Liver (tissue), 9 donors: Measurements from ENCODE around the gene MAPK1IP1L. TPM values are rescaled to one million over a fixed set of nuclear protein-coding genes. Genes with fewer than 3 reads are reported as not detected.

Experiments
- DNase-seq: peaks from one replicate; pipeline ENCODE4 v3.0.0-alpha.2; 2017; ENCODE audit warnings: low spot score
- H3K27ac ChIP-seq, 2 donors: one replicate each; pipeline ENCODE4 v1.7.0; 2013; ENCODE audit warnings: inconsistent platforms in 2 of 2, low read length in 2 of 2, control low read depth in 1 of 2, low read depth in 1 of 2, mild to moderate bottlenecking in 1 of 2
- H3K27me3 ChIP-seq, 4 donors: one replicate each; pipeline versions ENCODE4 v1.6.1 to v1.7.0; 2013; ENCODE audit warnings: low read length in 3 of 4, inconsistent platforms in 1 of 4, mild to moderate bottlenecking in 1 of 4, moderate library complexity in 1 of 4; ENCODE audit not compliant: control insufficient read depth in 4 of 4, insufficient read depth in 4 of 4
- H3K36me3 ChIP-seq, 4 donors: one replicate each; pipeline versions ENCODE4 v1.6.1 to v1.7.0; 2013; ENCODE audit warnings: low read length in 3 of 4, mild to moderate bottlenecking in 3 of 4, low read depth in 1 of 4, moderate library complexity in 1 of 4; ENCODE audit not compliant: control insufficient read depth in 4 of 4, insufficient read depth in 3 of 4
- H3K4me1 ChIP-seq, 4 donors: one replicate each; pipeline versions ENCODE4 v1.6.1 to v1.7.0; 2013; ENCODE audit warnings: low read length in 3 of 4, mild to moderate bottlenecking in 3 of 4, moderate library complexity in 1 of 4; ENCODE audit not compliant: control insufficient read depth in 4 of 4, insufficient read depth in 4 of 4
- H3K4me3 ChIP-seq, 3 donors: one replicate each; pipeline versions ENCODE4 v1.6.1 to v1.7.0; 2013; ENCODE audit warnings: low read length in 3 of 3, control low read depth in 1 of 3, low read depth in 1 of 3, mild to moderate bottlenecking in 1 of 3
- H3K9ac ChIP-seq, 2 donors: one replicate each; pipeline ENCODE4 v1.7.0; 2013; ENCODE audit warnings: low read length in 2 of 2, mild to moderate bottlenecking in 2 of 2, moderate library complexity in 2 of 2, control low read depth in 1 of 2, low read depth in 1 of 2
- H3K9me3 ChIP-seq, 4 donors: one replicate each; pipeline versions ENCODE4 v1.6.1 to v1.7.0; 2013; ENCODE audit warnings: low read length in 3 of 4; ENCODE audit not compliant: control insufficient read depth in 4 of 4
- CTCF ChIP-seq: fragments of 150-350 bp; IDR thresholded peaks from 2 replicates; pipeline ENCODE4 v1.5.1; 2017; ENCODE audit warnings: improper control_type of control experiment, low read depth, low read length; ENCODE audit not compliant: missing input control
- FOXA1 ChIP-seq: IDR thresholded peaks from 2 replicates; pipeline ENCODE4 v1.6.1; 2016; ENCODE audit warnings: antibody characterized with exemption
- FOXA2 ChIP-seq: IDR thresholded peaks from 2 replicates; pipeline ENCODE4 v1.6.1; 2016; ENCODE audit warnings: antibody characterized with exemption
- GABPA ChIP-seq, 2 donors: IDR thresholded peaks in 1 of 2; conservative IDR thresholded peaks in 1 of 2; 2 replicates each; pipeline ENCODE4 v1.6.1; 2016; ENCODE audit warnings: antibody characterized with exemption in 2 of 2, mild to moderate bottlenecking in 1 of 2, moderate library complexity in 1 of 2
- HNF4A ChIP-seq, 2 donors: conservative IDR thresholded peaks; 2 replicates each; pipeline ENCODE4 v1.6.1; 2016; ENCODE audit warnings: antibody characterized with exemption in 2 of 2, mild to moderate bottlenecking in 2 of 2
- JUND ChIP-seq, 2 donors: IDR thresholded peaks; 2 replicates each; pipeline ENCODE4 v1.6.1; 2016; ENCODE audit warnings: antibody characterized with exemption in 2 of 2
- MAX ChIP-seq: IDR thresholded peaks from 2 replicates; pipeline ENCODE4 v1.6.1; 2016; ENCODE audit warnings: antibody characterized with exemption
- NR2F2 ChIP-seq: IDR thresholded peaks from 2 replicates; pipeline ENCODE4 v1.6.1; 2016; ENCODE audit warnings: antibody characterized with exemption
- RXRA ChIP-seq, 2 donors: IDR thresholded peaks; 2 replicates each; pipeline ENCODE4 v1.6.1; 2017 to 2018; ENCODE audit warnings: antibody characterized with exemption in 2 of 2, mild to moderate bottlenecking in 1 of 2
- SP1 ChIP-seq: IDR thresholded peaks from 2 replicates; pipeline ENCODE4 v1.6.1; 2018; ENCODE audit warnings: antibody characterized with exemption, mild to moderate bottlenecking
- TAF1 ChIP-seq: conservative IDR thresholded peaks from 2 replicates; pipeline ENCODE4 v1.6.1; 2016; ENCODE audit warnings: antibody characterized with exemption, mild to moderate bottlenecking
- YY1 ChIP-seq: IDR thresholded peaks from 2 replicates; pipeline ENCODE4 v1.6.1; 2016; ENCODE audit warnings: antibody characterized with exemption, mild to moderate bottlenecking
- WGBS: extraction: QIAGEN DNeasy Blood & Tissue Kit; methylation state at CpG from one replicate; pipeline ENCODE4 v1.1.7; 2013; 5-methylcytosine and 5-hydroxymethylcytosine counted together
- polyA plus RNA-seq, 2 donors: library from polyadenylated mRNA; stranded (reverse) in 1 of 2; unstranded in 1 of 2; fragments of 200-250 nt in 1 of 2; fragments of >200 nt in 1 of 2; fragmentation: Nextera tagmentation in 1 of 2; extraction: Ambion mirVana in 1 of 2; gene quantifications; one replicate each; pipeline versions ENCODE4 v1.2.1 to v1.2.3, GENCODE V29; 2013 to 2015
- total RNA-seq, 2 donors: library from RNA; depleted of rRNA; stranded (reverse); fragments of >200 nt; gene quantifications; one replicate each; pipeline ENCODE4 v1.2.3, GENCODE V29; 2014
- TF ChIP-seq, protein P1 (sequence below): IDR thresholded peaks from 2 replicates; pipeline ENCODE4 v1.6.1; 2016; ENCODE audit warnings: antibody characterized with exemption
- TF ChIP-seq, protein P2 (sequence below): IDR thresholded peaks from 2 replicates; pipeline ENCODE4 v1.6.1; 2016; ENCODE audit warnings: antibody characterized with exemption
- TF ChIP-seq, protein P3 (sequence below): IDR thresholded peaks from 2 replicates; pipeline ENCODE4 v1.6.1; 2016; ENCODE audit warnings: antibody characterized with exemption, mild to moderate bottlenecking
- donor health status: healthy.
- donor health status: healthy.
- donor health status: healthy.
- donor health status: healthy.
- donor health status: healthy.

MAPK1IP1L gene
- total and polyA plus RNA-seq, 4 donors = 11.8 to 25.2 (median 17.7) TPM

GRCh38 chr14:55115861-55116245 is 64.4 kb downstream of the MAPK1IP1L start (continued):
- TF ChIP-seq CTCF = no peak

- H3K9me3 ChIP-seq = no peaks in the 10 kb centered on the region
- no peak overlapping the region for H3K9ac ChIP-seq
- no peak overlapping the region for H3K4me3 ChIP-seq
- no peaks in the 10 kb centered on the region for H3K36me3 ChIP-seq
- no peak for DNase-seq
- no peak for TF ChIP-seq HNF4A (conservative IDR thresholded peaks at IDR 0.05)
- no peak for TF ChIP-seq MAX
- TF ChIP-seq GABPA (IDR thresholded peaks at IDR 0.05 in 1 of 2, conservative IDR thresholded peaks at IDR 0.05 in 1 of 2) = no peak
- no peak for TF ChIP-seq CTCF
- TF ChIP-seq, protein P1, sequence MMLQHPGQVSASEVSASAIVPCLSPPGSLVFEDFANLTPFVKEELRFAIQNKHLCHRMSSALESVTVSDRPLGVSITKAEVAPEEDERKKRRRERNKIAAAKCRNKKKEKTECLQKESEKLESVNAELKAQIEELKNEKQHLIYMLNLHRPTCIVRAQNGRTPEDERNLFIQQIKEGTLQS = no peak
- TF ChIP-seq TAF1 = no peak
- no peak for TF ChIP-seq RXRA (IDR thresholded peaks at IDR 0.05)
- no peak for TF ChIP-seq FOXA2
- TF ChIP-seq, protein P2, sequence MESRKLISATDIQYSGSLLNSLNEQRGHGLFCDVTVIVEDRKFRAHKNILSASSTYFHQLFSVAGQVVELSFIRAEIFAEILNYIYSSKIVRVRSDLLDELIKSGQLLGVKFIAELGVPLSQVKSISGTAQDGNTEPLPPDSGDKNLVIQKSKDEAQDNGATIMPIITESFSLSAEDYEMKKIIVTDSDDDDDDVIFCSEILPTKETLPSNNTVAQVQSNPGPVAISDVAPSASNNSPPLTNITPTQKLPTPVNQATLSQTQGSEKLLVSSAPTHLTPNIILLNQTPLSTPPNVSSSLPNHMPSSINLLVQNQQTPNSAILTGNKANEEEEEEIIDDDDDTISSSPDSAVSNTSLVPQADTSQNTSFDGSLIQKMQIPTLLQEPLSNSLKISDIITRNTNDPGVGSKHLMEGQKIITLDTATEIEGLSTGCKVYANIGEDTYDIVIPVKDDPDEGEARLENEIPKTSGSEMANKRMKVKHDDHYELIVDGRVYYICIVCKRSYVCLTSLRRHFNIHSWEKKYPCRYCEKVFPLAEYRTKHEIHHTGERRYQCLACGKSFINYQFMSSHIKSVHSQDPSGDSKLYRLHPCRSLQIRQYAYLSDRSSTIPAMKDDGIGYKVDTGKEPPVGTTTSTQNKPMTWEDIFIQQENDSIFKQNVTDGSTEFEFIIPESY = no peak
- no peak for TF ChIP-seq FOXA1
- TF ChIP-seq, protein P3, sequence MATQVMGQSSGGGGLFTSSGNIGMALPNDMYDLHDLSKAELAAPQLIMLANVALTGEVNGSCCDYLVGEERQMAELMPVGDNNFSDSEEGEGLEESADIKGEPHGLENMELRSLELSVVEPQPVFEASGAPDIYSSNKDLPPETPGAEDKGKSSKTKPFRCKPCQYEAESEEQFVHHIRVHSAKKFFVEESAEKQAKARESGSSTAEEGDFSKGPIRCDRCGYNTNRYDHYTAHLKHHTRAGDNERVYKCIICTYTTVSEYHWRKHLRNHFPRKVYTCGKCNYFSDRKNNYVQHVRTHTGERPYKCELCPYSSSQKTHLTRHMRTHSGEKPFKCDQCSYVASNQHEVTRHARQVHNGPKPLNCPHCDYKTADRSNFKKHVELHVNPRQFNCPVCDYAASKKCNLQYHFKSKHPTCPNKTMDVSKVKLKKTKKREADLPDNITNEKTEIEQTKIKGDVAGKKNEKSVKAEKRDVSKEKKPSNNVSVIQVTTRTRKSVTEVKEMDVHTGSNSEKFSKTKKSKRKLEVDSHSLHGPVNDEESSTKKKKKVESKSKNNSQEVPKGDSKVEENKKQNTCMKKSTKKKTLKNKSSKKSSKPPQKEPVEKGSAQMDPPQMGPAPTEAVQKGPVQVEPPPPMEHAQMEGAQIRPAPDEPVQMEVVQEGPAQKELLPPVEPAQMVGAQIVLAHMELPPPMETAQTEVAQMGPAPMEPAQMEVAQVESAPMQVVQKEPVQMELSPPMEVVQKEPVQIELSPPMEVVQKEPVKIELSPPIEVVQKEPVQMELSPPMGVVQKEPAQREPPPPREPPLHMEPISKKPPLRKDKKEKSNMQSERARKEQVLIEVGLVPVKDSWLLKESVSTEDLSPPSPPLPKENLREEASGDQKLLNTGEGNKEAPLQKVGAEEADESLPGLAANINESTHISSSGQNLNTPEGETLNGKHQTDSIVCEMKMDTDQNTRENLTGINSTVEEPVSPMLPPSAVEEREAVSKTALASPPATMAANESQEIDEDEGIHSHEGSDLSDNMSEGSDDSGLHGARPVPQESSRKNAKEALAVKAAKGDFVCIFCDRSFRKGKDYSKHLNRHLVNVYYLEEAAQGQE = no peak
- TF ChIP-seq NR2F2 = no peak
- no peak for TF ChIP-seq JUND (IDR thresholded peaks at IDR 0.05)
- TF ChIP-seq YY1 = no peak
- TF ChIP-seq SP1 = no peak
- no peak overlapping the region for H3K27ac ChIP-seq
- no peaks in the 10 kb centered on the region for H3K4me1 ChIP-seq
- WGBS = 68% methylated on average over 11 of the region's 11 CpGs
- H3K27me3 ChIP-seq = no peaks in the 10 kb centered on the region
These were observed 65.0 kb downstream of the MAPK1IP1L start for GRCh38 chr14:55116246-55117030.
